VCaP (cell line): ENCODE data around the gene GATA5.

Experiments
- H3K27ac ChIP-seq: fragments of 450-650 bp; 2 replicates; pipeline ENCODE4 v1.5.1; 2017
- TF ChIP-seq, protein P1 (sequence below): fragments of 450-650 bp; conservative IDR thresholded peaks from 2 replicates; pipeline ENCODE4 v1.5.1; 2017; ENCODE audit warnings: mild to moderate bottlenecking, moderate library complexity

The GATA5 gene

DNA sequence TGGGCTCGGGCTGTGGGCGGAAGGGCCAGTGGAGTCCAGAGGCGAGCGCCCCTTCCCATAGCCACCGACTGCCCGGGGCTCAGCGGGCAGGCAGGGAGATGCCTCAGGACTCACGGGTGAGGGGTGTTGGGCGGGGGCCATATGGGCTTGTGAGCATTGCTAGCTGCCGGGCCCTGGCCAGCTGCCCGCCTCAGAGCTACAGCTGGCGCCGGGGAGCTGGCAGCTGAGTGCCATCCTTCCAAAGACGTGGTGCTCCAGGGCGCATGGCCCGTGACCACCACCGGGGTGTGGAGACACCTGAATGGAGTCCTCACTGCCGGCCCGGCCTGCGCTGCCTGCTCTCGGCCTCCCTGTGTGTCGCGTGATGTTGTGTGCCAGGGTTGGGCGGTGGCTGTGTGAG, 37.9 kb downstream of the GATA5 start:
- TF ChIP-seq, protein P1, sequence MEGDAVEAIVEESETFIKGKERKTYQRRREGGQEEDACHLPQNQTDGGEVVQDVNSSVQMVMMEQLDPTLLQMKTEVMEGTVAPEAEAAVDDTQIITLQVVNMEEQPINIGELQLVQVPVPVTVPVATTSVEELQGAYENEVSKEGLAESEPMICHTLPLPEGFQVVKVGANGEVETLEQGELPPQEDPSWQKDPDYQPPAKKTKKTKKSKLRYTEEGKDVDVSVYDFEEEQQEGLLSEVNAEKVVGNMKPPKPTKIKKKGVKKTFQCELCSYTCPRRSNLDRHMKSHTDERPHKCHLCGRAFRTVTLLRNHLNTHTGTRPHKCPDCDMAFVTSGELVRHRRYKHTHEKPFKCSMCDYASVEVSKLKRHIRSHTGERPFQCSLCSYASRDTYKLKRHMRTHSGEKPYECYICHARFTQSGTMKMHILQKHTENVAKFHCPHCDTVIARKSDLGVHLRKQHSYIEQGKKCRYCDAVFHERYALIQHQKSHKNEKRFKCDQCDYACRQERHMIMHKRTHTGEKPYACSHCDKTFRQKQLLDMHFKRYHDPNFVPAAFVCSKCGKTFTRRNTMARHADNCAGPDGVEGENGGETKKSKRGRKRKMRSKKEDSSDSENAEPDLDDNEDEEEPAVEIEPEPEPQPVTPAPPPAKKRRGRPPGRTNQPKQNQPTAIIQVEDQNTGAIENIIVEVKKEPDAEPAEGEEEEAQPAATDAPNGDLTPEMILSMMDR = no peak
- H3K27ac ChIP-seq = no peak overlapping the region

DNA sequence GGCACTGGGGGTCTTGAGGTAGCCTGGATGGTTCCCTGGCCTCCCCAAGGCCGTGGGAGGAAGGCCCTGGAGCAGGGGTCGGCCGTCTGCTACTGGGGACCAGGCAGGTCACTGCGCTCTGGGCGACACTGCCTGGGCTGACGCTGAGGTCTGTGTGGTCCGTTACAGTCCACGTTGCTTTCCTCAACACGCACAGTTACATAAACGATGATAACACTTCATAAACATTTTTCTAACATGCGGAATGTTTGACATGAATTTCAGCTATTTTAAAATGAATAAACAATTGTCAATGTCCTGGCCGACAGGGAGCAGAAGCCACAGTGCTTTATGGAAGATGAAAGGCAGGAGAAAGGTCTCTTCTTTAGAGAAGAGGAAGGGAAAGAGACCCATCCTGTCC, 38.3 kb downstream of the GATA5 start:
- TF ChIP-seq, protein P1 = no peak
- H3K27ac ChIP-seq = no peak overlapping the region

DNA sequence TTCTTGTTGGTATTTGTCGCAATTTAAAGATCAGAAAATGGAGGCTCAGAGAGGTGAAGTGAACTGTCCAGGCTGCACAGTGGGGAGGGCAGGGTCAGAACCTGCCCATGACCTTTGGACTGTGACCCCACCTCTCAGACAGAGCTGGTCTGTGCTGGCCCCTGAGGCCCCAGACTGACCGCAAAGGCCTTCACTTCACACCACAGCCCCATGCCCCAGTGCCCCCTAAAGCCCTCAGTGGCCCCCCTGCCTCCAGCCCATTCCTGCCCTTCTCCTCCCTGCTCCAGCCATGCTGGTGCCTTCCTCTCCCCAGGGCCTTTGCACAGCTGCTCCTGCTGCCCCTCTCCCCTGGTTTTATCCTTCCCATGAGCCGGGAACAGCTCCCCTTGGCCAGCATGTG, 39.1 kb downstream of the GATA5 start:
- TF ChIP-seq, protein P1 = no peak
- H3K27ac ChIP-seq = no peak overlapping the region

DNA sequence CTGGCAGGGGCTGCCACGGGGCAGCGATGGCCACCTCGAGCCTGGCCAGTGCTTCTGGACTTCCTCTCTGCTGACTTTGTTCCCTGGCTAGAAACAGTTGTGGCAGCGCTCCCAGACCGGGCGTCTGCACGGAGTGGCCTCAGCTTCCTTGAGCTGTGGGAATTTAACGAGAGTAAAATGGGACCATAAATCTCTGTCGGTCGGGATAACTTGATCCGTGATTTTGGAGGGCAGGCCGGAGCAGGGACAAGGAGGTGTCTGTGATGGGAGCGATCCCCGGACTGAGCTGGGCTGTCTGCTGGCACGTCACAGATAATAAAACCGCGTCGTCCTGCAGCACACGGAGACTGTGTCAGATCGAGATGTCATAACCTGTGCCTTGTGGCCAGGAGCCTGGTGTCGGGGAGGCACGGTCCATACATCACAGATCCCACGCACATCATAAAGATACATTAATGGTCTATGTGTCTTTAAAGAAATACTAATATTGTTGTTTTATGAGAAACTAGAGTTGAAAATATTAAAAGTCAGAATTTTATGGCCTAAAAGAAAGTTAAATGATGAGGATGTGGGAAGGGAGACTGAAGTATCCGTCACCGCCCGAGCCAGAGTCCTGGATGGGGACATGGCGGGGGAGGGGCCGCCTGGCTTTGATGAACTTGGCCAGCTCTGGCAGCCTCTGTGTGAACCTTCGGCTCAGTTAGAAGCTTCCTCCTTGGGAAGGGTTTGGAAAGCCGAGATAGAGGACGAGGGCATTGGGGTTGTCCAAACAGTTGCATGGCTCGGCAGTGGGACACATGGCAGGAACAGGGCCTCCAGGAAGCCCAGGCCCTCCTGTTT, 41.9 kb downstream of the GATA5 start:
- TF ChIP-seq, protein P1 = no peak
- peak overlapping the region; percentile 47 for H3K27ac ChIP-seq

DNA sequence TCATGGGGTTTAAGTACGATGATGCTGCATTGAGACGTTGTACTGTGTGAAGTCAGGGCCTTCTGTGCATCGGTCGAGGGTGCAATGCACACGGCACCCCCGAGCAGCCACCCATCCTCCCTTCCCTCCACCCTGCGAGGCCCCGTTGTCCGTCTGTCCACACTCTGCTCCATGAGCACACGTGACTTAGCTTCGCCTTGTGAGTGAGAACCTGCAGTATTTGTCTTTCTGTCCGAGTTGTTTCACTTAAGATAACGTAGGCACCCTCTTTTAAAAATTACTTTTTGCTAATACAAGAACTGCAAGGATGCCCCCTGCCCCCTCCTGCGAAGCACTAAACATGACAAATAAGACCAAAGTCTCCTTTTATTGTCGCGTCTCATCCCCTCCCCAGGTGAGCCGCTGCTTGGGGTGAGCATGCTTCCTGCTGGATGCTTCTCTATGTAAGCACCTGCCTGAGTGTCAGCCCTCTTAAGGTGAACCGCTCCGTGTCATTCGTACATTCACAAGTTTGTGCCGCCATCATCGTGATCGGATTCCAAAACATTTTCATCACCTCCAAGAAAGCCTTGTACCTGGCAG, 44.8 kb downstream of the GATA5 start:
- no peak overlapping the region; the same call in 1 of the 2 replicates for H3K27ac ChIP-seq
- TF ChIP-seq, protein P1 = no peak

DNA sequence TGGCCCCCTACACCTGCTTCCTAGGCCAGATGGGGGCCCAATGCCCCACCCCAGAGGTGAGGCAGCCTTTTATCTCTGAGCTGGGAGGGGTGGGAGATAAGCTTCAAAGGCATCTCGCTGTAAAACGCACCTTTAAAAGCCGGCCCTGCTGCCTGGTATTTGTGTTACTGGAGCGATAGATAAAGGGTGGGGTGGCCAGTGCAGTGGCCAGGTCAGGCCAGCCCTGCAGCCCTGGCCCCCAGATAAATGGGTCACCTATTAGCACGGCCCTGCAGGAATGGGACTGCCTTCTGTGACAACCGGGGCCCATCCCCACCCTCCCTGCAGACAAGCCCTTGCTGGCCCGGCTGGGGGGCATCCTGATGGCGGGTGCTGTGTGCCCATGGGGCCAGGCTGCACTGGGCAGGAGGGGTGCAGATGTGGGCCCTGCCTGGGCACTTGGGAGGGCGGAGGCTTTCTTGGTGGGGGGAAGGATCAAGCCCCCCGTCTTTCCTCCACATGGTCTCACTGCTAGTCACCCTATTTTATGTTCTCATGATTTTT, 45.4 kb downstream of the GATA5 start:
- TF ChIP-seq, protein P1 = no peak
- no peak overlapping the region for H3K27ac ChIP-seq

DNA sequence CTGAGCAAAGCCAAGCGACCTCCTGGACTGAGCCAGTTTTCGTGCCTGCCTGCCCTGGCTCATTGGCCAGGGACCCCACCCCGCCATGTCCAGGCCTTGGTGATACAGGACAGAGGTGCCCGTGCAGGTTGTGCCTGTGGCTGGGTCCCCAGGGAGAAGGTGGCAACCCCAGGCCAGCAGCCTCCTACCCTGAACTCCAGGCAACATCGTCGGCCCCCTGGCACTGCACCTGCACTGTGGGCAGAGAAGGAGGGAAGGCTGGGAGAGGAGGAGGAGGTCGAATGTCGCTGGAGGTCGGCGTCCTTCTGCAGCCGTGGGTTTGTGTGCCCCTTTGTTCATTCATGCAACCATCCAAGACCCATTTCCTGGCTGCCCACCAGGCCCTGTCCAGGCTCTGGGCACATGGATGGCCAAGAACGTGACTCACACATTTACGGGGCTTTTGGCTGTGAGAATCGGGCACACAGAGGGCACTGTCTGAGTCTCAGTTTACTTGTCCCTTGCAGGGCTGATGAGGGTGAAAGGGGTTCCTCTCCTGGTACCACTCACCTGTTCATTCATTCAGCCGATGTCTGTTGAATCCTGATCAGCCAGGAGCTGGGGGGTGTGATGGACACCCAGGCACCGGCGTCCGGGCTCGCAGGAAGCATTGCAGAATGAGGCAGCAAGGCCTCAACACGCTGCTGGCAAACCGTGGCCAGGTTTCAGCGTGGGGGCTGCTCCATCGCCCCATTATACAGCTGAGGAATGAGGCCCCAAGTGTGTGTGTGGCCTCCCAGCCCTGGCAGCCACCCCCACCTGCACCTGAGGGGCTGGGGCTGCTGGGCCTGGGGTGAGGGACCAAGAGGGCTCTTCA, 46.1 kb downstream of the GATA5 start:
- H3K27ac ChIP-seq = no peak overlapping the region; the same call in 1 of the 2 replicates
- TF ChIP-seq, protein P1 = no peak
